Measurements from ENCODE around the gene RPH3AL.

DNA sequence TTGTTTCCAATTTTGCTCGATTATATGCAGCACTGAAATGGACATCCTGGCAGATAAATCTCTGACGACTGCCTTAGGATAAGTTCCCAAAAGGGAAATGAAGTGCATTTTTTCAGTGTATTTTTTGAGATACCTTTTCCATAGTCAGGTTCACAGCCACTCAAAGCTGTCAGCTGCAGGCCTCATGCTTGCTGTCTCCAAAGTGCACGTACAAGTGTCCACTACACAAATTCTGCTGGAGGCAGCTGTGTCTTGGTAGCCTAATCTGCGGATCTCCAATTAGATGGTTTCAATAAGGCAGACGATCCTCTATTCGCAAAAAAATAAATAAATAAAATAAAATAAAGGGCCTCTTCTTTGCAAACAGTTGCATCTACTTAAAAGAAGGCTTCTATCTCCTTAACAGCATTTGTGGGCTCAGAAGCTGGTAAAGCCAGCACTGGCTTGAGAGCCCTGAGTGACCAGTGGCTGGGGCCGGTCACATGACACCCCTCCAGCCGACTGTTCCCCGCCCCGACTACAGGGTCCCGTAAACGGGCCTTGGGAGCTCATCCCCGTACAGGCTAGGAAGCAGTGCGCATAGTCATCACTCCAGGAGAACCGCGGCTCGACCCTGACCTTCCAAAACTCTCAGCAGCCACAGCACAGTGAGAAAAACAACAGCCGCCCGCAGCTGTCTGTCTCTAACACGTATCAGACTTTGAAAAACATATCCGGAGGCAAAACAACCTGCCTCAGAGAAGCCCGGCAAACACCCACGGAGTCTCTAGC, 18.8 kb downstream of the RPH3AL start:
- no peak for TF ChIP-seq POLR2A (IDR thresholded peaks at IDR 0.05; ENCODE audit: low read depth, low read length)
- no peak for TF ChIP-seq TAF1 (IDR thresholded peaks at IDR 0.05; ENCODE audit: borderline replicate concordance, low read depth, low read length)
- TF ChIP-seq RCOR1 (conservative IDR thresholded peaks at IDR 0.05; ENCODE audit: low read depth, low read length), result no peak
- TF ChIP-seq, protein P1, sequence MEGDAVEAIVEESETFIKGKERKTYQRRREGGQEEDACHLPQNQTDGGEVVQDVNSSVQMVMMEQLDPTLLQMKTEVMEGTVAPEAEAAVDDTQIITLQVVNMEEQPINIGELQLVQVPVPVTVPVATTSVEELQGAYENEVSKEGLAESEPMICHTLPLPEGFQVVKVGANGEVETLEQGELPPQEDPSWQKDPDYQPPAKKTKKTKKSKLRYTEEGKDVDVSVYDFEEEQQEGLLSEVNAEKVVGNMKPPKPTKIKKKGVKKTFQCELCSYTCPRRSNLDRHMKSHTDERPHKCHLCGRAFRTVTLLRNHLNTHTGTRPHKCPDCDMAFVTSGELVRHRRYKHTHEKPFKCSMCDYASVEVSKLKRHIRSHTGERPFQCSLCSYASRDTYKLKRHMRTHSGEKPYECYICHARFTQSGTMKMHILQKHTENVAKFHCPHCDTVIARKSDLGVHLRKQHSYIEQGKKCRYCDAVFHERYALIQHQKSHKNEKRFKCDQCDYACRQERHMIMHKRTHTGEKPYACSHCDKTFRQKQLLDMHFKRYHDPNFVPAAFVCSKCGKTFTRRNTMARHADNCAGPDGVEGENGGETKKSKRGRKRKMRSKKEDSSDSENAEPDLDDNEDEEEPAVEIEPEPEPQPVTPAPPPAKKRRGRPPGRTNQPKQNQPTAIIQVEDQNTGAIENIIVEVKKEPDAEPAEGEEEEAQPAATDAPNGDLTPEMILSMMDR (IDR thresholded peaks at IDR 0.05 in 2 of 3, conservative IDR thresholded peaks at IDR 0.05 in 1 of 3; ENCODE audit: control insufficient read depth in 2 of 3, extremely low read depth in 1 of 3, insufficient read depth in 1 of 3, low read depth in 3 of 3, low read length in 3 of 3), result no peak
- TF ChIP-seq EP300 (IDR thresholded peaks at IDR 0.05; ENCODE audit: borderline replicate concordance in 1 of 2, control insufficient read depth in 1 of 2, low read depth in 2 of 2, low read length in 2 of 2), result no peak
- TF ChIP-seq ZZZ3 (IDR thresholded peaks at IDR 0.05; ENCODE audit: control insufficient read depth, insufficient read length, low read depth), result no peak
- no peak for TF ChIP-seq JUND (IDR thresholded peaks at IDR 0.05; ENCODE audit: low read depth, low read length)
- no peak for TF ChIP-seq RFX5 (IDR thresholded peaks at IDR 0.05; ENCODE audit: low read depth, low read length)
- TF ChIP-seq, protein P2, sequence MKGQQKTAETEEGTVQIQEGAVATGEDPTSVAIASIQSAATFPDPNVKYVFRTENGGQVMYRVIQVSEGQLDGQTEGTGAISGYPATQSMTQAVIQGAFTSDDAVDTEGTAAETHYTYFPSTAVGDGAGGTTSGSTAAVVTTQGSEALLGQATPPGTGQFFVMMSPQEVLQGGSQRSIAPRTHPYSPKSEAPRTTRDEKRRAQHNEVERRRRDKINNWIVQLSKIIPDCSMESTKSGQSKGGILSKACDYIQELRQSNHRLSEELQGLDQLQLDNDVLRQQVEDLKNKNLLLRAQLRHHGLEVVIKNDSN (IDR thresholded peaks at IDR 0.05; ENCODE audit: borderline replicate concordance, extremely low read length, insufficient read depth, low read depth, low read length), result no peak
- no peak for TF ChIP-seq RB1 (IDR thresholded peaks at IDR 0.05; ENCODE audit: borderline replicate concordance)
- TF ChIP-seq POLR2AphosphoS2 (IDR thresholded peaks at IDR 0.05; ENCODE audit: low read depth, low read length), result no peak
- TF ChIP-seq, protein P3, sequence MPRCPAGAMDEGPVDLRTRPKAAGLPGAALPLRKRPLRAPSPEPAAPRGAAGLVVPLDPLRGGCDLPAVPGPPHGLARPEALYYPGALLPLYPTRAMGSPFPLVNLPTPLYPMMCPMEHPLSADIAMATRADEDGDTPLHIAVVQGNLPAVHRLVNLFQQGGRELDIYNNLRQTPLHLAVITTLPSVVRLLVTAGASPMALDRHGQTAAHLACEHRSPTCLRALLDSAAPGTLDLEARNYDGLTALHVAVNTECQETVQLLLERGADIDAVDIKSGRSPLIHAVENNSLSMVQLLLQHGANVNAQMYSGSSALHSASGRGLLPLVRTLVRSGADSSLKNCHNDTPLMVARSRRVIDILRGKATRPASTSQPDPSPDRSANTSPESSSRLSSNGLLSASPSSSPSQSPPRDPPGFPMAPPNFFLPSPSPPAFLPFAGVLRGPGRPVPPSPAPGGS (IDR thresholded peaks at IDR 0.05; ENCODE audit: borderline replicate concordance, insufficient read depth, low read depth, low read length, poor library complexity, severe bottlenecking), result no peak
- TF ChIP-seq, protein P4, sequence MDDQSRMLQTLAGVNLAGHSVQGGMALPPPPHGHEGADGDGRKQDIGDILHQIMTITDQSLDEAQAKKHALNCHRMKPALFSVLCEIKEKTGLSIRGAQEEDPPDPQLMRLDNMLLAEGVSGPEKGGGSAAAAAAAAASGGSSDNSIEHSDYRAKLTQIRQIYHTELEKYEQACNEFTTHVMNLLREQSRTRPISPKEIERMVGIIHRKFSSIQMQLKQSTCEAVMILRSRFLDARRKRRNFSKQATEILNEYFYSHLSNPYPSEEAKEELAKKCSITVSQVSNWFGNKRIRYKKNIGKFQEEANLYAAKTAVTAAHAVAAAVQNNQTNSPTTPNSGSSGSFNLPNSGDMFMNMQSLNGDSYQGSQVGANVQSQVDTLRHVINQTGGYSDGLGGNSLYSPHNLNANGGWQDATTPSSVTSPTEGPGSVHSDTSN (IDR thresholded peaks at IDR 0.05; ENCODE audit: insufficient replicate concordance, low read depth, low read length), result no peak
